Endothelial cell of hepatic sinusoid (primary cell): ENCODE measurements around the gene SMYD2.

Source experiments
- in situ Hi-C: cut with HindIII; loops from 2 replicates; pipeline ENCODE4 v1.10.0; 2017; ENCODE audit warnings: low sequenced_read_pairs

The SMYD2 gene

GRCh38 chr1:214300149-214300780 is 19.3 kb downstream of the SMYD2 start:
- in situ Hi-C loops, result no loop called here

DNA sequence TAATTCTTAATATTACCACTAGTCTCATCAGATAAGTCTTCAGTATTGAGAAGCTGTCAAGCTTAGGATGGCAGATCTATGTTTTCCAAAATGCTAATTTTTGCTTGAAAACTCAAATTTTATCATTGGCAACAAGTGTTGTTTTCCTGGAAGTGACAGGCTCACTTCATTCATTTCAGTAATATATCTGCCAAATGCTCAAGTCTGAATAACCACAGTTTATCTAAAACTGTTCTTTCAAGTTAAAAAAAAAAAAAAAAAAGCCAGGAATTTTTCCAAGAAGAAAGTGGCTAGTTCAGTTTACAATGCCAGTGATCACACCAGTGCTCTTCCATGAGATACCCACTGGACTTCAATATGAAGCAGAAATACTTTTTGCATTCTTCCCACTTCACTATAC is 20.6 kb downstream of the SMYD2 start:
- in situ Hi-C loops, result no loop called here

GRCh38 chr1:214303141-214303930 is 22.4 kb downstream of the SMYD2 start:
- in situ Hi-C loops, result no loop called here

DNA sequence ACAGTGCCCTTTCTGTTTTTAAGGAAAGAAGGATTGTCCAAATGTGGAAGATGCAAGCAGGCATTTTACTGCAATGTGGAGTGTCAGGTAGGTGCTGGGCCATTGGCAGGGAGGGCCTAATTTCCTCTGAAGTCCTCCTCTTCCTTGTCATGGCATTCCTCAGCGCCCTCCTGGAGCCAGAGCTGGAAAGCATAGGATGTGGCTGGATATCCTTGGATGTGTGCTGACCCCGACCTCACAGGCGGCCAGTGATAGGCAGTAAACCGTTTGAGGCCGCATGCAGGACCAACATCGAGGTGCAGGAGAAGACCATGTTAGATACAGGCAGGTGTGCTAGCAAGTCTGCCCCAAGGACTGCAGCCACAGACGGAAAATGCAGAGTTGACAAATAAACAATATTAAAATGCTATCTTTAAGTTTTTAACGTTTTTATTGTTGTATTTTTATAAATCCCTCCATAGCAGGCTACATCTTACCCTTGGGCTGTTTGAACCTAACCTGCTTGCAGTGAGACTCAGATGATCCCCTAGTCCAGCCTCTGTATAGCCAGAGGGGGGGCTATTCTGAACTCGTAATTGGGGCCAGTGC is 24.3 kb downstream of the SMYD2 start:
- in situ Hi-C loops, result no loop called here

DNA sequence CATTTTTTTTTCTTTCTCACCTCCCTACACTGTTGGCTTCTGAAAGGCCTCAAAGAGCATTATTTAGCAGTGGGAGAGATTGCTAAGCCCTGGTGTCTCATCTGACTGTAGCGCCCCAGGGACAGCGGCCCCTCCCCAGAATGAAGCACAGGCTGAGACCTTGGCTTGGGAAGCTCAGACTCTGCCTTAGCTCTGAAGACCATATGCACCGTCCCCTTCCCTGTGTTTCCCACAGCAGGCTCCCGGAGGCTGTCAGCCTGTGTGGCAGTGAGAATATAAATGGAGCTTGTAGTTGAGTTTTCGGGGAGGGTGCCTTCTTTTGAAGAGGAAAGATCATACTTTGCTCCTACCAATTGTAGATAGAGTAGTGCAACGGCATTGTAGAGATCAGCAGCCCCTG is 25.3 kb downstream of the SMYD2 start:
- in situ Hi-C loops, result no loop called here

DNA sequence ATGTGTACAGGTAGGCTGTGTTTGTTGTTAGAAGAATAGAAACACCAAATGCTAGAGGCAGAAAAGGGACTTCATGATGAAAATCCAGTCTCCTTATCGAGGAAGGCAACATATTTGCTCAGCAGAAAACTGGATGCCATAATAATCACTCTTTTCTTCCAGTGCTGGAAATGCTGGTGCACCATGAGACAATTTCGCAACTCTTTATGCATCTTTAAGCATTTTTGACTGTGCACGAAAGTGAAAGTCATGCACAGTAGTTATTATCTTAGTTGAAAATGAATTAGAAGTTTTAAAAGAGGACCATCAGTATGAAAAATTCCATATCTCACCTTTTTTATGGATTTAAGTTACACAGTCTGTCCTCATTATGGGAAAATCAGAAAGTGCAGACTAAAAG is 29.1 kb downstream of the SMYD2 start:
- in situ Hi-C loops, result no loop called here

GRCh38 chr1:214310777-214311690 is 30.1 kb downstream of the SMYD2 start:
- in situ Hi-C loops, result no loop called here

GRCh38 chr1:214312530-214313051 is 31.6 kb downstream of the SMYD2 start:
- in situ Hi-C loops, result no loop called here

DNA sequence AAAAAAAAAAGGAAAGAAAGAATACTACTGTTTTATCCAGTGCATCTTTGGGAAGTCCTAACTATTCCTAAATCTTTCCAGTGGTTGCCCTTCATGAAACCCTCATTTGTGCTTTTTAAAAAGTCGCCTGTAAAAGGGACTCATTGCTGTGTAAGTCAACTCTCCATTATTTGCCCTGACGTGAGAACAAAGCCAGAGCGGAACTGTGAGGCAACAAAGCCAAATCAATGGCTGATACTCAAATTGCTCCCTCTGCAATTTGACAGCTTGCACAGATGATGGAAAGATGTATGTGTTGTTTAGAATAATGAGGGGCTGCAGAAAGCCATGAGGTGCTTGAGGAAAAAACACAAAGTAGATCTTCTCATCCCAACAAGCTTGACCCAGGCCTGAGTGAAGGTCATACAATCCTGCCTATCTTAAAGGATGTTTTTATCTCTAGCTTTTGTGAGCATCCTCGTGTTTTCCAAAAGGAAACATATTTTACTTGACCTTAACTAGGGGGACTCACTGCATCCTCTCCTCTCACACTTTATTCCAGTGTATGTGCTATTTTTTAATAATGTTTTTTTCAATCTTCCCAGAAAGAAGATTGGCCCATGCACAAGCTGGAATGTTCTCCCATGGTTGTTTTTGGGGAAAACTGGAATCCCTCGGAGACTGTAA is 33.4 kb downstream of the SMYD2 start:
- in situ Hi-C loops, result no loop called here

DNA sequence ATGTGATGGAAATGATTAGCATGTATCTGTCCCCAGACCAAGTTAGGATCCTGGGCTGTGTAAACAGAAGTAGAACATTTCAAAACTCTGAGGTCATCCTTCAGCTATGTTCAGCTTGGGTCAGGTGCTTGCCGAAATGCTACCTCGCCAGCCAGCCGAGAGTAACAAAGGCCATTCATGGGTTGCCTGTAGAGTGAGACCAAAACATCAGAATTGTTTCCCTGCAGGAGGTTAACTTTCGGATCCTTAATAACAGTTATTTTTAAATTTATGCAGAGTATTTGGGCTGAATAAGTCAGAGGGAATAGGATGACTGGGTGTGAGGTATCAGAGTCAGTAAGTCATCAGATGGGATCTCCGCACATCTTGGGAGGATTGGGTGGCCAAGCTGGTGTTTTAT is 35.6 kb downstream of the SMYD2 start:
- in situ Hi-C loops, result no loop called here

GRCh38 chr1:214317300-214317699 is 36.3 kb downstream of the SMYD2 start:
- in situ Hi-C loops, result no loop called here

DNA sequence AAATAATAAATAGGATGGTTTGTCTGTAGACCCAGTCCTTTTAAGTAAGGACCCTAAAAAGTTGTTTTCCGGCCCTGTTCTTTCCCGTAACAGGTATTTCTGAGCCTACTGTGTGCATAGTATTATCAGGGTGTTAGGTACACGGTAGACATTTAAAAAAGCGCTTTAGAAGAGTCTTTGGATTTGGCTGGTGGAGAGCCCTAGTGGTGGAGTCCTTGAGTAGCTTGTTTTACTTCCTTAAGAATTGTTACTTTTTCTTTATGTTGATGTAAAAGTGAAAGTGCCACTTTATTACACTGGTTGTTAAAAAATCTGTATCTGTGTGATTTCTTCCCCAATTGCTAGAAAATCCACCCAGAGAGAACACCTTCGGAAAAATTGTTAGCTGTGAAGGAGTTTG is 36.8 kb downstream of the SMYD2 start:
- in situ Hi-C loops, result no loop called here

GRCh38 chr1:214318356-214318755 is 37.4 kb downstream of the SMYD2 start:
- in situ Hi-C loops, result no loop called here

DNA sequence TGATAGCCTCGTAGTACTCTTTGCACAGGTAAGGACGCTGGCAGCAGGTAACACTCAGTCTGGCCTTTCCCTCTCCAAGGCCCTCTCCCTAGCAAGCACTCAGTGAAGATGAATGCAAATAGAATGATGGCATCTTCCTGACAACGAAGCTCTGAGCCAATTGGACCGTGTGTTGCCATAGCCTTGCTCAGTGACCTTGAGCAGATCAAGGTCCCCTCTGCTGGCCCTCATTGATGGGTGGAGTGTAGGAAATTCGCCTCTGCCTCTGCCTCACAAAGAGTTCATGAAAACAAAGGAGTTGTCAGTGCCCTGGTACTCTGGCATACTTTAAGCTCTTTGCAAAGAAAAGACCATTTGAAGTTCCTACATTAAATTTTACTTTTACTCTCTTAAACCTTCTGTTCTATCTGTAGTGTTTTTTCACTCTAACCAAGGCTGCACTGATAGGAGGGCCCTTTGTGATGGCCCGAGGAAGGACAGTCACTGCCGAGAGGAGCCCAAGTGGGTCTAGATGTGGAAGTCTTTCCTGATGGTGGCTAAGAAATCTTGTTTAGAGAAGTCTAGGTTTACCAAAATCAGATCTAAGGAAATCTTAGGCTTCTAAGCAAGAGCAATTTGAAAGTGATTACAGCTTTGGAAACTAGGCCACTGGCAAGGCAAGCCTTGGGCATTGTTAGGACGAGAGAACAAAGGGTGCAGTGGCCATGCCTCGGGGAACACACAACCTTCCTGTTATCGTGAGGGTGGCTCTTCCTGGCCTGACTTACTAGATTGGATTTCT is 38.2 kb downstream of the SMYD2 start:
- in situ Hi-C loops, result no loop called here

DNA sequence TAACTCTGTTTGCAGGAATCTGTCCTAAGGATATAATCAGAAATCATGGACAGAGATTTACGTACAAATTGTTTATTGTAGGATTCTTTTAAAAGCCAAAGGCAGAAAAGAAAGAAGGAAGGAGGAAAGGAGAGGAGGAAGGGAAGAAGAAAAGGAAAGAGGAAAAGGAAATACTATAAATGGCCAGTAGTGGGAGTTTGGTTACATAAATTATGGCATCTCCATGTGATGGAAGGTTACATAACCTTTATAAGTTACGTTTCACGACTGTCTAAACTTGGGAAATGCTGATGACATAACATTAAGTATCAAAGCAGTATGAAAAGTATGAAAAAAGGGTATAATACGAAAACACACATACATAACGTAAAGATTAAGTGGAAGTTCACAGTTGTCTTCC is 39.0 kb downstream of the SMYD2 start:
- in situ Hi-C loops, result no loop called here

DNA sequence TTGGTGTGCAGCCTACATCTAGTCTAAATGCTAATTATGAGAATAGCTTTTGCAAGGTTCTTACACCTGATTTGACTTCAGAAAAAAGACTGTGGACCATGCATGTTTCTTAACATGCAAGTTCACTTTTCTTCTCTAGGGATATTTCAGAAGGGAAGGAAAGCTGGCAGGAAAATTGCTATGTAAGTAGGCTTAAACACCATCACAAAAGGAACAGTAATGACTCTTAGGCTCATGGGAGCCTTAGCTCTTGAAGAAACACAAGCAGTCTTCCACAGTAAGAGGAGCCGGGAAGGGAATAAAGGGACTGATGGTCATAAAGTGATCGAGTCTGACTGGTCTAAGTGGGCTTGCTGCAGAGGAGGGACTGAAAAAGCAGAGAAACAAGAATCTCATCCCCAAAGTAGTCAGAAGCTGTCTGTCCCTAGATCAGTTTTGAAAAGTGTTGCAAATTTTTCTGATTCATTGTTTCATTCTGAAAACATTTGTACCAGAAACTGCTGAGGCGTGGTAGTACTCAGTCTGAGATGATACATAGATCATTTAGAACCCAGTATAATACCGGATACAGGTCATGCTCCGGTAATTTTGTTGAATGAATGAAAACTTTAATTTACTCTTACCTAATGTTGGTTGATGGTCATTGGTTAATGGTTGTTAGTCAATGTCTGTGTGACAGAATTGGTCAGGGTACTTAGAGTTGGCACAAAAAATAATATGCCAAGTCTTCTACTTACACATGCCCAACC is 40.9 kb downstream of the SMYD2 start:
- in situ Hi-C loops, result no loop called here

GRCh38 chr1:214324896-214325800 is 44.2 kb downstream of the SMYD2 start:
- in situ Hi-C loops, result loop anchor here (5.0 kb wide), 1 partner anchor 68 kb away; no protein-coding TSS in a partner anchor

GRCh38 chr1:214326406-214326805 is 45.4 kb downstream of the SMYD2 start:
- in situ Hi-C loops, result loop anchor here (5.0 kb wide), 1 partner anchor 69 kb away; no protein-coding TSS in a partner anchor
